Activated CD4-positive, alpha-beta T cell treated with anti-CD3 and anti-CD28 coated beads for 4 hours (primary cell): ENCODE measurements around the gene AGAP1.

ENCODE experiments used
- DNase-seq, 2 donors: peaks; one replicate each; pipeline ENCODE4 v3.0.0-alpha.2; 2020

AGAP1 gene

DNA sequence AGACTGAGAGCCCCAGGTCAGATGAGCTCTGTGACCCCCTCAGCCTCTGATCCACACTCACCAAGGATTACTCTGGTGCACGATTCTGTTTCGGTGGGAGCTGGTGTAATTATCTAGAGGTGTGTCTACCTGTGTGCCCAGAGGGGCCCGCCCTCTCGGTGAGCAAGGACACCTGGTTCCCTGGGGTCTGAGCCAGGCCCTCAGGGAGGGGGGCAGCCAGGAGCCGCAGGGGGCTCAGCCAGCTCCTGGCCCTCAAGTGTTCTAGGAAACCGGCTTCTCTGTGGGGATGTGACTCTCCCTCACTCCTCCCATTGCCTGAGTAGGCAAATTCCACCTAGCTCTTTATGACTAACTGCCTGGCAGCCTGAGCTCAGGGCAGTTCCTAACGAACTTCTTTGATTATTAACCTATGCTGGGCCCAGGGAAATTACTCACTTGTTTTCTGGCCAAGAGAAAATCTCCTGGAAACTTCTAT lies 17.4 kb downstream of the AGAP1 start:
- no peak for DNase-seq

DNA sequence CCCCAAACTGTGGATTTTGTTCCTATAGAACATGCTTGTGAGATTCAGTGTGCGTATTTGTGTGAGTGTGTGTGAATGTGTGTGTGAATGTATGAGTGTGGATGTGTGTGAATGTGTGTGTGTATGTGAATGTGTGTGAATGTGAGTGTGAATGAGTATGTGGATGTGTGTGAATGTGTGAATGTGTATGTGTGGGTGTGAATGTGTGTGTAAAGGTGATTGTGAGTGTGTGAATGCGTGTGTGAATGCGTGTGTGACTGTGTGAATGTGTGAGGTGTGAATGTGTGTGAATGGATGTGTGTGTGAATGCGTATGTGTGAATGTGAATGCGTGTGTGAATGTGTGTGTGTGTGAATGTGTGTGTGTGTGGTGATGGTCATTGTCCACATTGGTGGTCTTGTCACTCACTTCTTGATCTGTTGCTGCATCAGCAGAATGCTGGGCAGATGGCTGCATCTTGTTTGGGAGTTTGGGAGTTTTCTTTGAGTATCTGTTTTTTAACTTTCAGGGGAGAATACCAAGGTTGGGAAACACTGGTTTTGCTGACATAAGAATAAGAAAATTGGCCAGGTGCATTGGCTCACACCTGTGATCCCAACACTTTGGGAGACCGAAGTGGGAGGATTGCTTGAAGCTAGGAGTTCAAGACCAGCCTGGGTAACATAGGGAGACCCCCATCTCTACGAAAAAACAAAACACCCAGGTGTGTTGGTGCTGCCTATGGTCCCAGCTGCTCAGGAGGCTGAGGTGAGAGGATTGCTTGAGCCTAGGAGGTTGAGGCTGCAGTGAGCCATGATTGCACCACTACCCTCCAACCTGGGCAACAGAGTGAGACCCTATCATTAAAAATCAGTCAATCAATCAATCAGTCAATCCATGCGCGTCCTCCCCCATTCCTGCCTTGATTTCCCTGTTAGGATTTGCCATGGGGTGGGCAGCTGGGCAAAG lies 18.2 kb downstream of the AGAP1 start:
- DNase-seq: no peak

DNA sequence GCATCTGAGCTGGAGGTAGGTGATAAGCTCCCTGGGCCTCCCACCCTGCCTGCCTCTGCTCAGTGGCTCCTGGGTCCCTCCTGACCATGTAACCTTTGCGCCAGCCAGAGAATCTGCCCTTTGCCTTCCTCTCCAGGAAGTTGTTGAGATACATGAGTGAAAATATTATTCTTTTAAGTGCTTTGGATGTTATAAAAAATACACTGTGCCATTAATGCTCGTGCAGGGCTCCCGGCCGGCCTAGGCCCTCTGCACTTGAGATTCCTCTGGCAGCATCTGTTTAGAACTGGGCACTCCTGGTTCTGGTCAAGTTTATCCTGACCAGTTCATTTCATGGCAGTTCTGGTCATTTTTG lies 18.8 kb downstream of the AGAP1 start:
- no peak for DNase-seq

DNA sequence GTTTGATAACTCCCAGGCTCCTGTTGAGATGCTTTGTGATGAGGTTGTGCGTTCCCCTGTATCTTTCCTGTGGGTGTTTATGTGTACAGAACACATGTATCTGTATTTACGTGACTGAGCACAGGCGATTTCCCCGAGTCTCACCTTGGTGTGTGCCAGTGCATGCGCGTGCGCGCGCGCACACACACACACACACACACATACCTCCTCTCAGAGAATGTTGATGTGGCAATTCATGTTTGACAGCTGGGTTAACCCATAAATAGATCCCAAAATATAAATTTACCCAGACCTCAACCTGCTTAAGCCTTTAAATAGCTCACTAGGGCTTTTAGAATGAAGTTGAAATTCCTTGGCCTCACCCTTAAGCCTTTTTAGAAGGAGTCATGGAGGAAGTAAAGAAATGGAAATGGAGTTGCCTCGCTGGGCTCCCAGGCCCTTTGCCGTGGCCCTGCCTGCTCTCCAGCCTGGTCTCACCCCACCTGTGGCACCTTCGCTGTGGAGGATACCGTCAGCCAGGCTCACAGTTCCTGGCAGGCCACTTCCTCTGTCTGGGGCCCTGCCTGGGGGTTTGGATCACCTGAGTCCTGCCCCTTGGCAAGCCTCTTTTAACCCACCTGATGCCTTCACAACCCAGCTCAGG lies 20.3 kb downstream of the AGAP1 start:
- no peak for DNase-seq

DNA sequence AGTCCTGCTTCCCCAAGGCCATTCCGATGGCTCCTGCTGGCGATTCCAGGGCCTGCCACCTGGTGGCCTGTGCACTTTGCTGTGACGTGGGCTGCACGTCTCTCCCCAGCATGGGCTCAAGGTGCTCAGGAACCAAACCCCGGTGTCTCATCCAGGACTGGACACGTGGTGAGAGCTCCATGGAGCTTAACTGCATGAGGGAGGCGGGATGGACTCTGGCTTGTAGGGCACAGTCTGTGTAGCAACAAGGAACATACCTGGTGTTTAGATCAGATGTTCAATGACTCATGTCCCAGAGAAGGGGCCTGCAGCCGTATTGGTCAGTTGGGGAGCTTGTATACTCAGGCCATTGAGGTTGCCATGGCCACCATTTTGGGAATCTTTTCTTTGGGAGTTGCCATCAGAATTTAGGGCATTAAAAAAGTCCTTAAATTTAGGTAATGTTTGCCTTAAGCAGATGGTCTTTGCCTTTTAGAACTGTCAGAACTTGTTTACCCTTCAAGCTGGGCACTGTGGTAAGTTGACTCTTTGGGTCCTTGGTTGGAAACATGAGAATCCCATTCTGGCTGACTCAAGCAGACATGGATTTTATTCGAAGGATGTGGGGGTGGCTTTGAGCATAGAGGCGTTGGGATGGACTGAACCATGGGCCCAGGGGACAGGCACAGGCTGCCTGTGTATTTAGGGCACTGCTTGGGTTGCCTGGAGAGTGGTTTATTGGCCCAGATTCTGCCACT lies 21.0 kb downstream of the AGAP1 start:
- no peak for DNase-seq

DNA sequence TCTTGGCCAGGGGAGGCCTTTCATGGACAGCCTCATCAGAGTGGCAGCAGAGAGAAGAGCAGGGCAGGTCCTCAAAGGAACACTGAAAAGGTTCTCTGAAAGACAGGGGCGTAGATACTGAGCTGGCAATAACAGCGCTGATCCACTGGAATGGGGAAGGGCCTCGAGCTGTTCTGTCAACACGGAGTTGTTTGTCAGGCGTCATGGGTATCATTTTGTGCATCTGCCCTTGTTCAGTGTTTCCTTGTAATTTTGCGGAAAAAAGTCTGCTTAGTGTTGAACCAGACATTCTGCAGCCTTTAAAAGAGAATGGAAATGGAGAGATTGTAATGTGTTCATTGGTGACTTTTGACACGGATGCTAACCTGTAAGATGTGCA lies 21.5 kb downstream of the AGAP1 start:
- DNase-seq: no peak

DNA sequence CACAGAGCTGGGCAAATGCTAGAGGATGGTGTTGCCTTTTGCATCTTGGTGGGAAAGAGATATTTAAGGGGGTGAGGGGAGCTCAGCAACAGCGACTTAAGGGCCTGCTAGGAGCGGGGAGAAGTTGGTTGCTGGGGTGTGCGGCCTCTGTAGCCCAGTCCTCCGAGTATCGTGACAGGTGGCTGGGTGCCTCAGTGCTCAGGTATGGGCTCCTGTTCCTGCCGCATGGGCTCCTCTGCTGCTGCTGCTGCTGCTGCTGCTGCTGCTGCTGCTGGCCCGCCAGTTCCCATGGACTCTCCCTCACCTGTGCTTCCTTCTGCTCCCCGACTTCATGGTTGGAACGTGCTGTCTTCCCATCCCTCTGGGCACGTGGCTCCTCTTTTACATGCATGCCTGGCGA lies 22.0 kb downstream of the AGAP1 start:
- no peak for DNase-seq

DNA sequence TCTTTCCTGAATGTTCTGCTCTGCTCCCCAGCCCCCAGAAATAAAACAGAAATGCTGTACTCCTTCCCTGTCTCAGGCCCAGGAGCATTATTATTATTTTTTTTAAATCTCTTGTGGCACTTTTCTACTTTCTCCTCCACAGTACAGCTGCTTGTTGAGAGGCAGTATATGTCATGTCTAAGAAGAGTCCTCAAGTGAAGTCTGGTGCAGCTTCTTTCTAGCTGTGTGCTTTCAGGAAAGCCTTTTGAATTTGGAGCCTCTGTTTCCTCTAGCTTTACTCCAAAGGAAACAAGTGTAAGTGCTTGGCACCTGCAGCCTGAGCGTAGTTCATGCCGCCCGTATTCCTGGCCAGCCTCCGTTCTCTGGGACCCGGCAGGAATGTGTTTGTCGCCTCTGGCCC lies 22.4 kb downstream of the AGAP1 start:
- DNase-seq: no peak

DNA sequence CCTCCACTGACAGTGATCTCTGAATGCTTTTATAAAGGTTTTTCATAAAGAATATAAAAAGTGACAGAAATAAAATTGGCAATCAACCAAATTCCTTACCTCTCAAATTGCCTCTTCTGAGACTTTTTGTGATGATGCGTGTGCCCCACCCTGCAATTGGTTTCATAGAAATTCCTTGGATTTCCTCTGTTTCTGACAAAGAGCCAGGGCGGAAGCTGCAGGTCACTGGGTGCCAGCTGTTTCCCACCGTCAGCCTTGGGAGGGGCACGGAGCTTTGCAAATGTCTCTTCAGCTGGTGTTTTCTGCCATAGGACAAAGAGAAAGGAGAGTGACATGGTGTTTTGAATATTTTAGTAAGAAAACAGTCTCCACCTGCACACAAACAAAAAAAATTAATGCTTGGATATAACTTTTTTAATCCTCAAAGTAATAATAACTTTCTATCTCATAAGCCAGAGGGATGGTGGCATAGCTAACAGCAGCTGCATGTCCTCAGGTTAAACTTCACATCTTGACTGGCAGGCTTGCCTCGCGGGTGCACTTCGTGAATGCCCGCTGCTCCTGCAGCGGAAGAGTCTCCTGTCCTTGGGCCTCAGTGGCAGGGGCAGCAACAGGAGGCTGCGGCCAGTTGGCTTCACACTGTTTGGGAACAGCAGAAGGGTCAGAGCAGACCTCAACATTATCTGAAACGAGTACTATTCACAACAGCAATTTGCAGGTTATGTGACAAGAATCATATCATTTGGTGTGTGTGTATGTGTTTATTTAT lies 24.7 kb downstream of the AGAP1 start:
- DNase-seq: no peak

DNA sequence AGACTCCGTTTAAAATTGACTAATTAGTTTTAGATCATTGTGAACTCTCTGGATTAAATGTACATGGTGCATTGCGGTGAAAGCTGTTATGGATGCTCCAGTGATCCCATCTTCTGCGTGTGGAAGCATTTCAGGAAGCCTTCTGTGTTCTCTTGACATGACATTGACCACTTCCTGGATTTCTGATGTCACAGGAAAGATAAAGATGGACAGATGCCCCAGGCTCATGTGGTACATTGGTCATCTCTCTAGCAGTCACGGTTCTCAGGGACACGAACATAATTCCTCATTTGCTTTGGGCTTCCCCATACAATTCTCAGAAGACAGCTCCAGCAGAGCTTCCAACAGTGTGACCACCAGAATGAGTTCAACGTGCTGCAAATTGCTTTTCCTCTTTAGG lies 26.9 kb downstream of the AGAP1 start:
- DNase-seq: no peak

DNA sequence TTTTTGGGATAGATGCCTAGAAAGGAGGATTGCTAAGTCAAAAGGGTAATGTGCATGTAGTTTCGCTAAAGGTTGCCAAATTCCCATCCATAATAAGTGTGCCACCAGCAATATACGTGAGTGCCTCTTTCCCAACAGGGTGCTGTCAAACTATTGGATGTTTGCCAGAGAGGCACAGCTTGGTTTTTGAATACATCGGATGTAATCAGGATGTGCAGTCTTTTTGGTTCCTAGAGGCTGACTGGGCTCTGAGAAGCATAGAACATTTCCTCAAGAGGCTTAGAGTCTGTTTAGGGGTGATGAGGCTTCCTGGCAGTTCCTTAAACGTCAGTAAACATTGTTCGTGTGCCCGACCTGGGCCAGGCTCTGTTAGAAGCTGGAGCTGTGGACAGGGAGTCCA lies 28.0 kb downstream of the AGAP1 start:
- no peak for DNase-seq

DNA sequence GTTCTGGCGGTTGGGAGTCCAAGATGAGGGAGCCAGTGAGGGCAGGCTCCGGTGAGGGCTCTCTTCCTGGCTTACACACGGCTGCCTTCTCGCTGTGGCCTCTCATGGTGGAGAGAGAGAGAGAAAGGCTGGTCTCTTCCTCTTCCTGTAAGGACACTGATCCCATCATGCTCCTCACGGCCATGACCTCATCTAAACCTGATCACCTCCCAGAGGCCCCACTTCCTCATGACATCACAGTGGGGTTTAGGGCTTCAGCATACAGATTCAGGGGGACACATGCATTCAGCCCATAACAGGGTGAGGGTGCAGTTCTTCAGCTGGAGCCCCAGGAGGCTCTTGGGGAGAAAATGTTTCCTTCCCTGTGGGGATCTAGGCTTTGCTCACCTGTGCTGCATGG lies 29.2 kb downstream of the AGAP1 start:
- no peak for DNase-seq

DNA sequence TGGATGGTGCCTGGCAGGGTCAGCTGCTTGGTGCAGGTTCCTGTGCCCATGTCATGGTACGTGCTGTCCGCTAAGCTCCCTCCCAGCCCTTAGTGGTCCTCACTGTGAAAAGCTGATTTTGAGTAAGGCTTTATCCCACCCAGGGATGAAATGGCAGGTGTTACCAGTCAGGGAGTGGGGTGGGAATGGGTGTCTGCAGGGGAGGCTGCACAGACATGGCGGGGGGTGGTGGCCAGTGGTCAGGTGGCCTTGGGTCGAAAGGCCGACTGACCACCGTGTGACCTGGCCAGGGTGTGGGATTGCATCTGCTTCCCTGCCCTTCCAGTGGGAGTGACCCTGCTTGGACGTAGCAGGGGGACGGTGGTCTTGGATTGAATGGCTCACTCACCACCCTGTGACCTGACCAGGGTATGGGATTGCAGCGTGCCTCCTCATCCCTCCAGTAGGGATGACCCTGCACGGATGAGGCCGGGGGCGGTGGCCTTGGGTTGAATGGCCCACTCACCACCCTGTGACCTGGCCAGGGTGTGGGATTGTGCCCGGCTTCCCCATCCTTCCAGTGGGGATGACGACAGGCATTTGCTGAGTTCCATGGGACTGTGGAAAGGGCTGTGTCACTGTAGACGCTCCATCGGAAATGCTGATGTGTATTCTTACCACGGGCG lies 29.8 kb downstream of the AGAP1 start:
- DNase-seq: no peak

DNA sequence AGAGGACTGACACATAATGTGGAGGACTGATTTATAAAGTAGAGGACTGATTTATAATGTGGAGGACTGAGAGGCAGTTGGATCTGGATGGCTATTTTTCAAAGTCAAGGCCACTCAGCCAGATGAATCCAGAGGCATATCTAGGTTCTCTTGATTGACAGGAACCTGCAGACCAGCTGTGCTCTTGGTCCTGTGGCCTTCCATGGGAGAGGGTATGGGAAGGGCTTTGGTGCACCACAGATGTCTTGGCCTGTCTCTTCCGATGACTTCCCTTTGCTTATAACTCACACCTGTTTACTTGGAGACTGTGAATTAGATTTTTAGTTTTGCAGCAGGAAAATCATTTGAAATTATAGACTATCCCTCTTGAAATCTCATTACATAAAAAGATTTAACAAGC lies 32.3 kb downstream of the AGAP1 start:
- no peak for DNase-seq

DNA sequence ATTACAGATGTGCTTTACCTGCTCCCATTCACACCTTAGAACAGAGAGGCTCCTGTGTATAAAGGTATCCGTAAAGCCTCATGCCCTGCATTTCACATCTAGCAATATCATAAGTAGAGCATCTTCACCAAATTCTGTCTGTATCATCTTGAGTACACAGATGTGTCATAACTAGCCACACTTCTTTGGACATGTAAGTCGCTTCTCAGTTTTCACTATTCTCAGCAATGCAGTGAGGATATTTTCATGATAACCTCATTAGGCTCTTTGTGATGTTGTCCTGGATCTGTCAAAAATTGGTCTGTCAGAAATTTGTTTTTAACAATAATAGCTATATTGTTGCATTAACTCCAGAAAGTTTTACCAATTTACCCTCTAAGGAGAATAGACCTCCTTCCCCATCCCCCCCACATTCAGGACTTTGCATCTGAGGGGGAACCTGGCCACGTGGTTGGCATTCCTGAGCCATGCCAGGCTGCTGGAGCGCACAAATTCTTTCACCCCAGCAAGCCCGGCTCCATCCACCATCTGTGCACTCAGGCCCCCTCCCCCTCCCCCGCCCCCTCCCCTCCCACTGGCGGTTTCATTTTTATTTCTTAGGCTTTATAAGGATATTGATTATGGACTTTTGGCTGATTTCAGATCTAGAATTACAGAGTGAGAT lies 34.1 kb downstream of the AGAP1 start:
- no peak for DNase-seq

DNA sequence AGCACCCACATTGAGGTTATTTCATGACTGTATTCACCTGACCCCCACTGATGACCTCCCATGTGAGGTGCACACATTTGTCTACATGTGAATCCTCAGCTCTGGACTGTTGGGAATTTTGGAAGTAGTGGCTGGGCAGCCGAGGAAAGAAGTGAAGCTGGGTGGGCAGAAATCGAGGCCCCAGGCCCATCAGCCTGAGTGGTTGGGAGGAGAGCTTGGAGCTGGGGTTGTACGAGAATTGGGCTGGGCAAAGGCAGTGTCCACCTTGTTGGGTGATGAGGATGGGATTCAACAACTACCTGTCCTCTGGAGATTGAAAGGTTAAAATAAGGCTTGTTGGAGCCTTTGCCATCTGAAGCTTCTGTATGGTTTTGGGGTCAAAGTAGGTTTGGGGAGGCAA lies 35.8 kb downstream of the AGAP1 start:
- DNase-seq: no peak

DNA sequence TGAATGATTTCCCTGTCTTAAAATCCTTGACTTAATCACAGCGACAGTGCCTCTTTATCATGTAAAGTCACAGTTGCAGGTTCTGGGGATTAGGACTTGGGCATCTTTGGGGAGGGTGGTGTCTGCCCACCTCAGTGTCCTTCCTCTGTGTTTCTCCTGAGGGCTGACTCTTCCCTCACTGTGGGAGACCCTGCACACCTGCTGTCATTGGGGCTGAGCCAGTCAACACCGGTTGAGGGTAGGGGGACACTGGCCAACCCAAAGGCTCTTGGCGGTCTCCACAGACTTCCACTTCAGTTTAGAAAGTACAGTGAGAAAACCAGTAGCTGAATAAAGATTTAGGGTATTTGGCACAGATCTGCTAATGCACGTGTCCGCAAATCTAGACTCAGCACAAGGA lies 36.9 kb downstream of the AGAP1 start:
- no peak for DNase-seq

DNA sequence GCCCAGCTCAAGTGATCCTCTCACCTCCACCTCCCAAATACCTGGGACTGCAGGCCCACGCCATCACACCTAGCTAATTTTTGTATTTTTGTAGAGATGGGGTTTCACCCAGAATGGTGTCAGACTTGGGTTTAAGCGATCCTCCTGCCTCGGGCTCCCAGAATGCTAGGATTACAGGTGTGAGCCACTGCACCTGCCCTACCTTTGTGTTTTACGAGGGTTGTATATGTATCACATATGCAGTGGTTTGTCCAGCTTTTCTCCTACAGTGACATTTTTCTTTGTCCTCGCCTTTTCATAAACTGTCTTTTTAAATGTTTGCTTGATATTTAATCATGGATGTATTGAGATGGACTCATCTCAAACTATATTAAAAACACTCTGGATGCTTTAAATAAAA lies 38.5 kb downstream of the AGAP1 start:
- DNase-seq: no peak

DNA sequence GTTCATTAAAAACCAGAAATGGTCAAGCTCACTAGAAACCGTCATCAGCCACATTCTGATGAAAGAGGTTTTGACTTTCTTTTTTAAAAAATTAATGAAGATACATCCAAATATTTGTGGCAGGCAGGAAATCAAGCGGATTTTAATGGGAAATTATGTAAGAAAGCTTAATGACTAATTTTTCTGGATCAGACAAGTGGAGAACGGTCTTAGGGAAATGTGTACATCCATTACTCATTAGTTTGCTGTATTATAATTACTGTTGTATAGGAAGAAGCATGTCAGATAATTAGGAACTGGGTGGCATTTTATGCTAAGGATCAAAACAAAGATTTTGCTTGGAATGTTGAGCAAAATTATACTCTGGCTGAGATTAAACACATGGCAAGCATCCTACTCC lies 39.4 kb downstream of the AGAP1 start:
- DNase-seq: no peak

DNA sequence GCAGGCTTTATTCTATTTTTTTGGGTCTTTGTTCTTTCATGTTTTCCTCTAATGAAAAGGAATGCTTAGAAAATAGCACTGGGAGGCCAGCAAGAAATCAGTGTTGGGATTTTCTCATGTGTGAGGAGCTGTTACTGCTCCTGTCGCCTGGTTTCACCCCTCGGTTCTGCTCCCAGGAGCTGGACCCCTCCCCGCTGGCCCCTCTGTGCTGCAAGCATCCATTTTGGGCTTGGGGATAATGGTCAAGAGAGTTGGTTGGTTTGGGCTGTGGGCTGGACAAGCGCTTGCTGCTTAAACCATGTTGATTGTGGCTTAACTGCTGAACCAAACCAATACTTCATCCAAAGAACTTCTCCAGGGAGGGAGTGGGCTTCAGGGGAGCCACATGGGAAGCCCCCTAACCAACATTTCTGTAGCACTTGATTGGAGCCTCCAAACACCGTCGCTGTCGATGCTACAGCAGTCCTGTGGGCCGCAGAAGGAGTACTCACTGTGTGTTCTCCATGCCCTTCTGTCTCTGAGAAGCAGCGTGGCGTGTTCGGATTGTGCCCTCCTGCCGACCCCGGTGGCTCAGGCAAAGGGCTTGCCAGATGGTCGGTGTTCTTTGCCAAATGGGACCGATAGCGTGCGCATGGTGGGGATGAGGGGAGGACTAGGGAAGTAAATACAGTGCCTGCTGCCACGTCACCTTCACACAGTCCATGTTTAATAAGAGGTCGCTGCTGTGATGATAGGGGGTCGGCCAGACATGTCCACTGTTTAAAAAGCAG lies 40.0 kb downstream of the AGAP1 start:
- DNase-seq: no peak
